K562 (cell line): ENCODE results near the gene MOB1A. TPM values are rescaled to one million over a fixed set of nuclear protein-coding genes. Genes with fewer than 3 reads are reported as not detected.

Experiments used
- AFF4 ChIP-seq: sonication (generic); formaldehyde crosslinking; IDR thresholded peaks from 2 replicates; pipeline ENCODE4 v1.8.0; 2023; ENCODE audit warnings: mild to moderate bottlenecking, missing genetic modification reagents
- CXXC5 ChIP-seq: fragments of 250-450 bp; sonication (Bioruptor Pico); IDR thresholded peaks from 2 replicates; pipeline ENCODE4 v1.8.0; 2022; ENCODE audit warnings: inconsistent platforms, mild to moderate bottlenecking, moderate library complexity
- E2F1 ChIP-seq: sonication (generic); formaldehyde crosslinking; IDR thresholded peaks from 2 replicates; pipeline ENCODE4 v1.8.1; 2023; ENCODE audit warnings: mild to moderate bottlenecking, missing genetic modification reagents, moderate library complexity
- GATAD2A ChIP-seq: fragments of 450-650 bp; IDR thresholded peaks from 2 replicates; pipeline ENCODE4 v1.6.1; 2017
- HDAC1 ChIP-seq, 2 experiments: fragments of 450-650 bp; IDR thresholded peaks; 2 replicates each; pipeline ENCODE4 v1.6.1; 2016 to 2017; ENCODE audit warnings: inconsistent platforms in 1 of 2, mild to moderate bottlenecking in 1 of 2, moderate library complexity in 1 of 2
- PCBP1 ChIP-seq: fragments of 200-400 bp; formaldehyde crosslinking; IDR thresholded peaks from 2 replicates; pipeline ENCODE4 v1.6.1; 2018; ENCODE audit warnings: mild to moderate bottlenecking, low read depth, low read length; ENCODE audit not compliant: poor library complexity, severe bottlenecking
- PHF20 ChIP-seq: fragments of 450-650 bp; IDR thresholded peaks from 2 replicates; pipeline ENCODE4 v1.6.1; 2018; ENCODE audit not compliant: partially characterized antibody
- PHF8 ChIP-seq: fragments of 200-600 bp; sonication (generic); IDR thresholded peaks from 2 replicates; pipeline ENCODE4 v1.6.1; 2012; ENCODE audit warnings: mixed run types, mild to moderate bottlenecking, inconsistent platforms, low read length, moderate library complexity, borderline replicate concordance
- RFX5 ChIP-seq: IDR thresholded peaks from 2 replicates; pipeline ENCODE4 v1.6.1; 2011; ENCODE audit warnings: low read depth, mild to moderate bottlenecking, improper control_type of control experiment, low read length
- RNF219 ChIP-seq: fragments of 250-450 bp; sonication (Bioruptor Pico); IDR thresholded peaks from 2 replicates; pipeline ENCODE4 v1.5.0; 2022; ENCODE audit warnings: mild to moderate bottlenecking
- TAF9B ChIP-seq: fragments of 450-650 bp; IDR thresholded peaks from 2 replicates; pipeline ENCODE4 v1.6.1; 2018; ENCODE audit warnings: mild to moderate bottlenecking; ENCODE audit not compliant: partially characterized antibody
- TRIM24 ChIP-seq, 2 experiments: fragments of 450-650 bp; IDR thresholded peaks; 2 replicates each; pipeline ENCODE4 v1.6.1; 2016
- UBTF ChIP-seq, 2 experiments: IDR thresholded peaks; 2 replicates each; pipeline ENCODE4 v1.6.1; 2012; ENCODE audit warnings: improper control_type of control experiment in 2 of 2, low read depth in 2 of 2, low read length in 2 of 2, borderline replicate concordance in 1 of 2
- ZNF695 ChIP-seq: fragments of 450-650 bp; formaldehyde crosslinking; IDR thresholded peaks from 2 replicates; pipeline ENCODE4 v1.4.0; 2020; ENCODE audit warnings: mild to moderate bottlenecking, moderate library complexity
- polyA plus RNA-seq, 8 experiments: library from polyadenylated mRNA; depleted of rRNA in 4 of 8; stranded (reverse) in 5 of 8; unstranded in 3 of 8; fragments of >200 nt; fragmentation: Nextera tagmentation in 2 of 8; fragmentation: Illumina TruSeq in 1 of 8; extraction: Ambion mirVana in 2 of 8; extraction: Trizol in 1 of 8; gene quantifications; 2 replicates each; pipeline versions ENCODE4 v1.2.1 to v1.2.3, GENCODE V29; 2011 to 2014; ENCODE audit warnings: inconsistent platforms in 1 of 8, missing spikeins in 1 of 8
- total RNA-seq, 7 experiments: library from RNA; depleted of rRNA in 6 of 7; stranded (reverse); fragments of >200 nt in 6 of 7; fragmentation: Illumina TruSeq in 2 of 7; extraction: Trizol in 2 of 7; gene quantifications; 2 replicates each; pipeline versions ENCODE4 v1.2.1 to v1.2.3, GENCODE V29; 2011 to 2021; ENCODE audit warnings: low replicate concordance in 1 of 7

Gene MOB1A
- total and polyA plus RNA-seq, 9 of the 15 experiments (the other 6 are each of a cell fraction or from before 2014, with no cell fraction given) = 24.8 to 100 (median 60.2) TPM

GRCh38 chr2:74178211-74179062 lies at the start of gene MOB1A (continued):
- TF ChIP-seq UBTF (IDR thresholded peaks at IDR 0.05; ENCODE audit: borderline replicate concordance in 1 of 2, low read depth in 2 of 2, low read length in 2 of 2) = peak; percentile 74 to 79; a peak in 1 of 4 replicates
- TF ChIP-seq TRIM24 (IDR thresholded peaks at IDR 0.05) = 0 out of 4 replicates have a peak, but pooled peaks of 1 of the 2 experiments have one; percentile 9
- peak; percentile 36 for TF ChIP-seq TAF9B
- TF ChIP-seq GATAD2A = 0 out of 2 replicates have a peak, but pooled peaks have one; percentile 63
- TF ChIP-seq RNF219 (CRISPR knock-in tag) = no peak
- no peak; the same call in 1 of the 2 replicates for TF ChIP-seq E2F1 (CRISPR knock-in tag)
- TF ChIP-seq PHF8 = peak; percentile 96
- TF ChIP-seq AFF4 (CRISPR knock-in tag) = peak; percentile 57; the same call in 1 of the 2 replicates
- TF ChIP-seq PHF20 = peak; percentile 72
- no peak for TF ChIP-seq ZNF695 (CRISPR knock-in tag)
- TF ChIP-seq HDAC1 (IDR thresholded peaks at IDR 0.05) = peak in 1 of 2 experiments; percentile 58; a peak in 2 of 4 replicates
- TF ChIP-seq RFX5 = no peak
- TF ChIP-seq PCBP1 = peak; percentile 84
- peak; percentile 75 for TF ChIP-seq CXXC5 (CRISPR knock-in tag)
